Stimulated activated CD8-positive, alpha-beta memory T cell treated with anti-CD3 and anti-CD28 coated beads, Interleukin-12 subunit alpha, Interleukin-12 subunit beta, amount 100 ng/mL, for 24 hours (primary cell): ENCODE results near the gene SPOP.
"Not testable (repeated sequence)": the region's sequence is repeated elsewhere in the genome, so short reads cannot be mapped to it uniquely, and the experiment has no call there.

ENCODE experiments used
- DNase-seq: peaks from one replicate; pipeline ENCODE4 v3.0.0-alpha.2; 2020; ENCODE audit errors: extremely low read depth

Gene SPOP

GRCh38 chr17:49677933-49678847, at the start of gene SPOP:
TSS of gene SPOP (minus strand) at chr17:49678097. CDS start at chr17:49622810, 55,287 bp downstream.
- DNase-seq = peak; percentile 98

- no peak for DNase-seq
Measured at GRCh38 chr17:49727380-49727779, 49.5 kb upstream of the SPOP start.

GRCh38 chr17:49725452-49726130, 47.7 kb upstream of the SPOP start:
- DNase-seq = no peak

- not testable (repeated sequence) for DNase-seq
Measured at GRCh38 chr17:49724552-49724951, 46.7 kb upstream of the SPOP start.

GRCh38 chr17:49723423-49723822, 45.5 kb upstream of the SPOP start:
- no peak for DNase-seq

- DNase-seq = no peak
Measured at GRCh38 chr17:49722066-49722465, 44.2 kb upstream of the SPOP start.

GRCh38 chr17:49717371-49717861, 39.5 kb upstream of the SPOP start:
- DNase-seq = no peak

- DNase-seq = no peak
Measured at GRCh38 chr17:49716668-49717364, 38.9 kb upstream of the SPOP start.

GRCh38 chr17:49715717-49716279, 37.9 kb upstream of the SPOP start:
- no peak for DNase-seq

- no peak for DNase-seq
Measured at GRCh38 chr17:49715216-49715615, 37.3 kb upstream of the SPOP start.

- DNase-seq = no peak
Measured at GRCh38 chr17:49708515-49709183, 30.8 kb upstream of the SPOP start.

GRCh38 chr17:49707608-49708514, 30.0 kb upstream of the SPOP start, which contains the start of gene SLC35B1:
TSS of gene SLC35B1 (minus strand) at chr17:49707964. CDS start at chr17:49707833, 131 bp downstream.
- DNase-seq = peak; percentile 97

- no peak for DNase-seq
Measured at GRCh38 chr17:49707246-49707607, 29.3 kb upstream of the SPOP start.

GRCh38 chr17:49705254-49705653, 27.4 kb upstream of the SPOP start:
- DNase-seq = no peak

GRCh38 chr17:49703557-49704277, 25.8 kb upstream of the SPOP start:
- no peak for DNase-seq

- DNase-seq = no peak
Measured at GRCh38 chr17:49700960-49701359, 23.1 kb upstream of the SPOP start.

GRCh38 chr17:49699966-49700575, 22.2 kb upstream of the SPOP start:
- no peak for DNase-seq

GRCh38 chr17:49698005-49698404, 20.1 kb upstream of the SPOP start:
- DNase-seq = no peak

- peak; percentile 55 for DNase-seq
Measured at GRCh38 chr17:49696233-49696761, 18.4 kb upstream of the SPOP start.
